Measurements from ENCODE around the gene AOPEP. TPM values are rescaled to one million over a fixed set of nuclear protein-coding genes. Genes with fewer than 3 reads are reported as not detected.

The AOPEP gene
- total RNA-seq, 1 donor from 2014 or later = 79.7 TPM

DNA sequence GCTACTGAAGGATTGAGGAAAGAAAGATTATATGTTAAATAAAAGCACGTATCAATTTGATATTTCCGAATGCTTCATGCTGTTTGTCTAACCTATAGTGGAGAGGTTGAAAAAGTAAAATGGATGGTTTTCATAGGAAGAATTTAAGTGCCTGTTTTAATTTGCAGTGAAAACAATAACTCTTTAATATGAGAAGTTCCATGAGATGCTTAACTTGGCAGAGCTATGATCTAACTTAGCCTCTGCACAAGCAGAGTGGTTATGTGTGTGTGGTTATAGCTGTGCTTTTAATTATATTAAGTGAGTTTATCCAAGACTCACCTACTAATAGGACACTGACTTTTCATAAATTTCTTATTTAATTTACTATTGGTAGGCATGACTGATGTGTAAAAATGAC is 57.4 kb downstream of the AOPEP start:
- H3K9me3 ChIP-seq = no peaks in the 10 kb centered on the region
- no peak overlapping the region for H3K27ac ChIP-seq
- ATAC-seq (no peak), DNase-seq (no peak)
- TF ChIP-seq, protein P1, sequence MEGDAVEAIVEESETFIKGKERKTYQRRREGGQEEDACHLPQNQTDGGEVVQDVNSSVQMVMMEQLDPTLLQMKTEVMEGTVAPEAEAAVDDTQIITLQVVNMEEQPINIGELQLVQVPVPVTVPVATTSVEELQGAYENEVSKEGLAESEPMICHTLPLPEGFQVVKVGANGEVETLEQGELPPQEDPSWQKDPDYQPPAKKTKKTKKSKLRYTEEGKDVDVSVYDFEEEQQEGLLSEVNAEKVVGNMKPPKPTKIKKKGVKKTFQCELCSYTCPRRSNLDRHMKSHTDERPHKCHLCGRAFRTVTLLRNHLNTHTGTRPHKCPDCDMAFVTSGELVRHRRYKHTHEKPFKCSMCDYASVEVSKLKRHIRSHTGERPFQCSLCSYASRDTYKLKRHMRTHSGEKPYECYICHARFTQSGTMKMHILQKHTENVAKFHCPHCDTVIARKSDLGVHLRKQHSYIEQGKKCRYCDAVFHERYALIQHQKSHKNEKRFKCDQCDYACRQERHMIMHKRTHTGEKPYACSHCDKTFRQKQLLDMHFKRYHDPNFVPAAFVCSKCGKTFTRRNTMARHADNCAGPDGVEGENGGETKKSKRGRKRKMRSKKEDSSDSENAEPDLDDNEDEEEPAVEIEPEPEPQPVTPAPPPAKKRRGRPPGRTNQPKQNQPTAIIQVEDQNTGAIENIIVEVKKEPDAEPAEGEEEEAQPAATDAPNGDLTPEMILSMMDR (IDR thresholded peaks at IDR 0.05) = no peak
- H3K4me1 ChIP-seq = peaks cover 7% of the 10 kb centered on the region
- intact Hi-C loops (cut with DNase I) = loop anchor here (10.0 kb wide), 1 partner anchor 341 kb away; no protein-coding TSS in a partner anchor
- H3K27me3 ChIP-seq = no peaks in the 10 kb centered on the region
- H3K4me3 ChIP-seq = no peak overlapping the region
- H3K36me3 ChIP-seq = no peaks in the 10 kb centered on the region

DNA sequence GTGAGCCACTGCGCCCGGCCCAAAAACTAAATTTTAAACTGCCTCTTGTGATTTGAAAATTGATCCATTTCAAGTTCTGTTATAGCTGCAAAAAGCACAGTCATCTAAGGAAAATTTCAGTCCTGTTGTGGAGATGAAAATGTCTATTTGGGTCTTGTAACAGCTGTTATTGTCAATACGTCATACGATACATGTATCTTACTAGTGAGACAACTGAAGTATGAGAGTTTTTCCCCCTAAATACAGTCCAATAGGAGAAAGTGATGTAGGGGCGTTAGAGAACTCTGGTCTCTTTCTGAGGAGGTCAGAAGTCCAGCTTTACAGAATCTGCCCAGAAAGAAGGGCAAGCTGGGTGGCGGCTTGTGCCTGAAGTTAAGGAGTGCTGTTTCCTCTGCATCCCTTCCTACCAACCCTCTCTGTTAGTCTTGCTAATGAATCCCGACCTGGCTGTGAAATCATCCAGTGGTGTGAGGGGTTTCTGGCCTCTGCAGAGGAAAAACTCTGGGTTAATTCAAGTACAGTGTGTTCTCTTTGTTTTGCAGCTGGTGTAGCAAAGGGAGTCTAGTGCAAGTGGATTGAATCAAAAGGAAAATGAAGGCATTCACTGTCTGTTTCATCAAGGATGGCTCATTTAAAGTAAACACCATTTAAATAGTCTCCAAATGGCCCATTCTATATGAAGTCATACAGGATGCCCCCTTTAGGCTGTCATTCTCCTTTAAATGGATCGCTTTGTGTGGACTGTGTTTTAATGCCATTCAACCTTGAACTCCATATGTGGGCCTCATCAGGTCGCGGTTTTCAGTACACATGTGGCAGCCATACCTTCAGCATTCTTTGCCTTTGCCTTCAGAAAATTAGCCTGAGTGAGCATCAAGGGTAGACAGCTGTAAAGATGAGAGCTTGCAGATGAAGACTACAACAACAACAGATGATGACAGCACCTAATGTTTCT is 59.0 kb downstream of the AOPEP start:
- intact Hi-C loops (cut with DNase I) = loop anchor here (10.0 kb wide), 1 partner anchor 339 kb away; no protein-coding TSS in a partner anchor
- Histone ChIP-seq H3K36me3 (no peaks in the 10 kb centered on the region), H3K27ac (no peak overlapping the region), H3K4me3 (no peak overlapping the region), H3K27me3 (no peaks in the 10 kb centered on the region), H3K4me1 (peaks cover 7% of the 10 kb centered on the region), H3K9me3 (no peaks in the 10 kb centered on the region)
- DNase-seq = no peak
- ATAC-seq = no peak
- TF ChIP-seq, protein P1 (IDR thresholded peaks at IDR 0.05) = no peak

DNA sequence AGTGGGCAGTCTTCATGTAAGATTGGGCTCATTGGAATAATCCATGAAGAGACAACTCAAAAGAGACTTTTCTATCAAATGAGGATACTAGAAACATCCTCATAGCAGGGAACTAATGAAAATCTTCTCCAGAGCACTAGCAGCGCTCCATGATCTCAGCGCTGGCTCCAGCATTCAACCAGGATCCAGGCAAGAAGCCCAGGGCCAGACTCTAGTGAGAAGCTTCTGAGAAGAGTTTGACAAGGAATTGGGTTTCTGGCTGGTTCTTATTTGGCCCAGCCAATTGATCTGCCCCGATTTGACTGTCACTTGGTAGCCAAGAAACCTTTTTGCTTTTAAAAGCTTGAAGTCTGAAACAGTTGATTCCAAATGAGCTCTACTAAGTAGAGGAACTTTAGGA is 60.1 kb downstream of the AOPEP start:
- TF ChIP-seq, protein P1 (IDR thresholded peaks at IDR 0.05) = no peak
- ATAC-seq (no peak), DNase-seq (no peak)

DNA sequence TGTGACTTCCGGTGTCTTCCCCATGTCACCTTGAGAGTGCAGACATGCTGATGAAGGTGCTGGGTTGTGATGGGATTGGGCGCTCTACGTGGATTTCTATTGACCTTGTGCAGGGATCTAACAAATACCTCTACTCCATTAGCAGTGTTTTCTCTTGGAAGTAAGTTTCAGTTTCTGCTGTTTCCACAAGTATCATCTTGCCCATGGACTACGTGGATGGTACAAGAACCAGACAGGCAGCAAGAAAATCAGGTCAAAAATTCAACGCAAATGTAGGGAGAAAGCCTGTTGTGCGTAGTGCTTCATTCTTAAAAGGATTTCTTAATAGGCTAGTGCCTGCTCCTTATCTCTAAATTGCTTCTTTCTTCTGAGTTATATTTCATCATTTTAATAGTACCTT is 60.8 kb downstream of the AOPEP start:
- DNase-seq (no peak), ATAC-seq (no peak)
- no peaks in the 10 kb centered on the region for H3K36me3 ChIP-seq
- H3K27me3 ChIP-seq = no peaks in the 10 kb centered on the region
- H3K4me3 ChIP-seq = no peak overlapping the region
- no peaks in the 10 kb centered on the region for H3K9me3 ChIP-seq
- peaks cover 8% of the 10 kb centered on the region for H3K4me1 ChIP-seq
- no peak overlapping the region for H3K27ac ChIP-seq
- intact Hi-C loops (cut with DNase I) = loop anchor here (10.0 kb wide), 1 partner anchor 338 kb away; no protein-coding TSS in a partner anchor
- TF ChIP-seq, protein P1 (IDR thresholded peaks at IDR 0.05) = no peak

More for the DNA sequence above, 60.1 kb downstream of the AOPEP start:
- H3K4me3 ChIP-seq = no peak overlapping the region
- no peak overlapping the region for H3K27ac ChIP-seq
- H3K27me3 ChIP-seq = no peaks in the 10 kb centered on the region
- no peaks in the 10 kb centered on the region for H3K9me3 ChIP-seq
- intact Hi-C loops (cut with DNase I) = loop anchor here (10.0 kb wide), 1 partner anchor 338 kb away; no protein-coding TSS in a partner anchor
- H3K4me1 ChIP-seq = peaks cover 7% of the 10 kb centered on the region
- no peaks in the 10 kb centered on the region for H3K36me3 ChIP-seq

DNA sequence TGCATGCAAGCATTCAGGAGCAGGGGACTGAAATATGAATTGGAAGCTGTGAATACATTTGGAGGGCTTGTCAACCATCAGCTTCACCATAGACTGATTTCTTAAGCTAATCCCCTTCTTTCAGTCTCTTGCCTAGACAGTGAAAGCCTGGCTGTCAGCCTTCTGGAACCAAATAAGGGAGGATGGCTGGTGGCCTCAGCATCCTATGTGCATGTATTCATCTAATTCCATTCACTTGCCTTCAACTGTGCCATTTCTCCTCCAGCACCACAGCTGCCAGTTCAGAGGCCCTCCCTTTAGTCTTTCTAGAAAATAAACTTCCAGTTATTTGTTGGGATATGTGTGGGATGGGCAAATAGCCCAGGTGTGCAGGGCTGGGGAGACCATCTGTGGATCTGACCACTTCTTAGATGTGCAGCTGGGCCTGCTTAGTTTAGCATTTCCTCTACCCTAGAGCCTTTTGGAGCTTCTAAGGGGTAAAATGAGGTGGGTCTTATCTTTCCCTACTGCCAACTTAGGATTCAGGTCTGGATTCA is 62.1 kb downstream of the AOPEP start:
- intact Hi-C loops (cut with DNase I) = loop anchor here (10.0 kb wide), 1 partner anchor 336 kb away; no protein-coding TSS in a partner anchor
- no peaks in the 10 kb centered on the region for H3K27me3 ChIP-seq
- TF ChIP-seq, protein P1 (IDR thresholded peaks at IDR 0.05) = no peak

More for the DNA sequence above, 62.1 kb downstream of the AOPEP start:
- no peak overlapping the region for H3K27ac ChIP-seq
- H3K36me3 ChIP-seq = no peaks in the 10 kb centered on the region
- H3K9me3 ChIP-seq = no peaks in the 10 kb centered on the region
- H3K4me3 ChIP-seq = no peak overlapping the region
- ATAC-seq (no peak), DNase-seq (no peak)
- H3K4me1 ChIP-seq = peaks cover 4% of the 10 kb centered on the region

Measured in upper lobe of right lung (tissue), 1 donor.